Stomach smooth muscle (tissue), 2 donors: ENCODE measurements around the gene METTL21C.

ENCODE experiments used
- H3K27ac ChIP-seq: one replicate; pipeline ENCODE4 v1.7.0; 2013; ENCODE audit warnings: mild to moderate bottlenecking, low read length, inconsistent platforms
- H3K27me3 ChIP-seq, 2 donors: one replicate each; pipeline ENCODE4 v1.7.0; 2013; ENCODE audit warnings: low read length in 2 of 2; ENCODE audit not compliant: insufficient read depth in 2 of 2, control insufficient read depth in 1 of 2
- H3K36me3 ChIP-seq, 2 donors: one replicate each; pipeline ENCODE4 v1.7.0; 2013; ENCODE audit warnings: low read length in 2 of 2; ENCODE audit not compliant: control insufficient read depth in 2 of 2, insufficient read depth in 2 of 2
- H3K4me1 ChIP-seq: one replicate; pipeline ENCODE4 v1.7.0; 2013; ENCODE audit warnings: low read length; ENCODE audit not compliant: control insufficient read depth, insufficient read depth
- H3K4me3 ChIP-seq, 2 donors: one replicate each; pipeline ENCODE4 v1.7.0; 2013; ENCODE audit warnings: low read length in 2 of 2
- H3K9ac ChIP-seq, 2 donors: one replicate each; pipeline ENCODE4 v1.7.0; 2013; ENCODE audit warnings: low read length in 2 of 2, mild to moderate bottlenecking in 1 of 2
- H3K9me3 ChIP-seq, 2 donors: one replicate each; pipeline ENCODE4 v1.7.0; 2013; ENCODE audit warnings: low read length in 2 of 2; ENCODE audit not compliant: control insufficient read depth in 2 of 2
- donor health status: healthy.
- donor health status: Pancreatic carcinoma.

METTL21C gene

GRCh38 chr13:102708991-102709390 is 14.1 kb upstream of the METTL21C start:
- H3K27me3 ChIP-seq = no peaks in the 10 kb centered on the region
- no peak overlapping the region for H3K27ac ChIP-seq
- H3K4me1 ChIP-seq = no peaks in the 10 kb centered on the region

GRCh38 chr13:102708211-102708610 is 13.4 kb upstream of the METTL21C start:
- Histone ChIP-seq H3K27me3 (no peaks in the 10 kb centered on the region), H3K27ac (no peak overlapping the region), H3K4me3 (no peak overlapping the region), H3K4me1 (no peaks in the 10 kb centered on the region), H3K36me3 (no peaks in the 10 kb centered on the region), H3K9ac (no peak overlapping the region), H3K9me3 (peaks cover 0 to 3% of the 10 kb centered on the region in 2 donors)

More at GRCh38 chr13:102708991-102709390, 14.1 kb upstream of the METTL21C start:
- Histone ChIP-seq H3K9me3 (peaks cover 0 to 3% of the 10 kb centered on the region in 2 donors), H3K4me3 (no peak overlapping the region), H3K9ac (no peak overlapping the region), H3K36me3 (no peaks in the 10 kb centered on the region)

GRCh38 chr13:102707467-102707866 is 12.6 kb upstream of the METTL21C start:
- no peak overlapping the region for H3K27ac ChIP-seq

GRCh38 chr13:102704238-102705058 is 9.6 kb upstream of the METTL21C start:
- no peaks in the 10 kb centered on the region for H3K36me3 ChIP-seq
- no peaks in the 10 kb centered on the region for H3K27me3 ChIP-seq
- no peak overlapping the region for H3K9ac ChIP-seq
- no peak overlapping the region for H3K4me3 ChIP-seq
- no peak overlapping the region for H3K27ac ChIP-seq
- H3K9me3 ChIP-seq = peaks cover 0 to under 1% of the 10 kb centered on the region in 2 donors
- H3K4me1 ChIP-seq = no peaks in the 10 kb centered on the region

More at GRCh38 chr13:102707467-102707866, 12.6 kb upstream of the METTL21C start:
- H3K36me3 ChIP-seq = no peaks in the 10 kb centered on the region
- no peak overlapping the region for H3K9ac ChIP-seq
- no peaks in the 10 kb centered on the region for H3K4me1 ChIP-seq
- H3K4me3 ChIP-seq = no peak overlapping the region
- peaks cover 0 to 3% of the 10 kb centered on the region in 2 donors for H3K9me3 ChIP-seq
- no peaks in the 10 kb centered on the region for H3K27me3 ChIP-seq

- Histone ChIP-seq H3K27ac (no peak overlapping the region), H3K4me1 (no peaks in the 10 kb centered on the region), H3K9ac (no peak overlapping the region), H3K4me3 (no peak overlapping the region), H3K36me3 (no peaks in the 10 kb centered on the region), H3K9me3 (peaks cover 0 to 2% of the 10 kb centered on the region in 2 donors), H3K27me3 (no peaks in the 10 kb centered on the region)
Measured at GRCh38 chr13:102703726-102704035, 8.8 kb upstream of the METTL21C start.

- Histone ChIP-seq H3K4me3 (no peak overlapping the region), H3K27ac (no peak overlapping the region), H3K4me1 (no peaks in the 10 kb centered on the region), H3K9me3 (peaks cover 0 to 7% of the 10 kb centered on the region in 2 donors), H3K36me3 (no peaks in the 10 kb centered on the region), H3K9ac (no peak overlapping the region), H3K27me3 (no peaks in the 10 kb centered on the region)
Measured at GRCh38 chr13:102702965-102703725, 8.3 kb upstream of the METTL21C start.

- peaks cover 0 to 8% of the 10 kb centered on the region in 2 donors for H3K9me3 ChIP-seq
- no peaks in the 10 kb centered on the region for H3K36me3 ChIP-seq
- H3K27me3 ChIP-seq = peaks cover 0 to 2% of the 10 kb centered on the region in 2 donors
- H3K4me1 ChIP-seq = no peaks in the 10 kb centered on the region
- H3K27ac ChIP-seq = no peak overlapping the region
- no peak overlapping the region for H3K4me3 ChIP-seq
- H3K9ac ChIP-seq = no peak overlapping the region
Measured at GRCh38 chr13:102701331-102701730, 6.5 kb upstream of the METTL21C start.

- Histone ChIP-seq H3K36me3 (no peaks in the 10 kb centered on the region), H3K4me1 (no peaks in the 10 kb centered on the region), H3K27me3 (peaks cover 0 to 2% of the 10 kb centered on the region in 2 donors), H3K9ac (no peak overlapping the region), H3K9me3 (peaks cover 0 to 8% of the 10 kb centered on the region in 2 donors), H3K27ac (no peak overlapping the region), H3K4me3 (no peak overlapping the region)
Measured at GRCh38 chr13:102700088-102701031, 5.5 kb upstream of the METTL21C start.

- Histone ChIP-seq H3K27ac (no peak overlapping the region), H3K27me3 (peaks cover 0 to 2% of the 10 kb centered on the region in 2 donors), H3K36me3 (no peaks in the 10 kb centered on the region), H3K4me3 (no peak overlapping the region), H3K4me1 (no peaks in the 10 kb centered on the region), H3K9ac (no peak overlapping the region), H3K9me3 (peaks cover 0 to 8% of the 10 kb centered on the region in 2 donors)
Measured at GRCh38 chr13:102699504-102699903, 4.7 kb upstream of the METTL21C start.

- no peaks in the 10 kb centered on the region for H3K4me1 ChIP-seq
- no peaks in the 10 kb centered on the region for H3K36me3 ChIP-seq
- H3K9me3 ChIP-seq = peaks cover 0 to 8% of the 10 kb centered on the region in 2 donors
- peaks cover 0 to 2% of the 10 kb centered on the region in 2 donors for H3K27me3 ChIP-seq
- H3K27ac ChIP-seq = no peak overlapping the region
- H3K4me3 ChIP-seq = no peak overlapping the region
- no peak overlapping the region for H3K9ac ChIP-seq
Measured at GRCh38 chr13:102698649-102698980, 3.8 kb upstream of the METTL21C start.
